ENCODE measurements around the gene PLEKHA7. TPM values are rescaled to one million over a fixed set of nuclear protein-coding genes. Genes with fewer than 3 reads are reported as not detected.

The PLEKHA7 gene
- total RNA-seq, 4 donors from 2014 or later = 23.6 to 47.5 (median 32.7) TPM

DNA sequence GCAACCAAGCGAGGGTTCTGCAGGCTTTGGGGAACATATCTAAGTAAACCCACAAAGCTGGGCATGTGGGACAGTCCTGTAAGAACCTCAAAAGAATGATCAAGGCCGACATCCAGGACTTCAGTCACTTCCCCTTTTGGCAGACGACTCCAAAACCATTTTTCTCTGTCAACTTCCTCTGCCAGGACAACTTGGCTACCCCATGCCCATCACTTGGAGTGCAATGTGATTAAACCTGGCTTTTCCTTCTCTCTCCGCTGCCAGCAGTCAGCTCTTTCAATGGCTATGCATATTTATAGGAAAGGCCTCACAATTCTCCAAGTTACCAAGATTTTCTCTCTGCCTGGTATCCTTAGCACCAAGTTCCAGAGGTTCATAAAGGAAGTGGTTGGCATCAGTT is 196.9 kb downstream of the PLEKHA7 start:
- DNase-seq (ENCODE audit: low spot score in 2 of 2) = no peak
- H3K27ac ChIP-seq = no peak overlapping the region
- TF ChIP-seq EP300 (IDR thresholded peaks at IDR 0.05) (no peak), POLR2AphosphoS5 (IDR thresholded peaks at IDR 0.05) (no peak), POLR2A (IDR thresholded peaks at IDR 0.05) (no peak)
- TF ChIP-seq, protein P1, sequence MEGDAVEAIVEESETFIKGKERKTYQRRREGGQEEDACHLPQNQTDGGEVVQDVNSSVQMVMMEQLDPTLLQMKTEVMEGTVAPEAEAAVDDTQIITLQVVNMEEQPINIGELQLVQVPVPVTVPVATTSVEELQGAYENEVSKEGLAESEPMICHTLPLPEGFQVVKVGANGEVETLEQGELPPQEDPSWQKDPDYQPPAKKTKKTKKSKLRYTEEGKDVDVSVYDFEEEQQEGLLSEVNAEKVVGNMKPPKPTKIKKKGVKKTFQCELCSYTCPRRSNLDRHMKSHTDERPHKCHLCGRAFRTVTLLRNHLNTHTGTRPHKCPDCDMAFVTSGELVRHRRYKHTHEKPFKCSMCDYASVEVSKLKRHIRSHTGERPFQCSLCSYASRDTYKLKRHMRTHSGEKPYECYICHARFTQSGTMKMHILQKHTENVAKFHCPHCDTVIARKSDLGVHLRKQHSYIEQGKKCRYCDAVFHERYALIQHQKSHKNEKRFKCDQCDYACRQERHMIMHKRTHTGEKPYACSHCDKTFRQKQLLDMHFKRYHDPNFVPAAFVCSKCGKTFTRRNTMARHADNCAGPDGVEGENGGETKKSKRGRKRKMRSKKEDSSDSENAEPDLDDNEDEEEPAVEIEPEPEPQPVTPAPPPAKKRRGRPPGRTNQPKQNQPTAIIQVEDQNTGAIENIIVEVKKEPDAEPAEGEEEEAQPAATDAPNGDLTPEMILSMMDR (IDR thresholded peaks at IDR 0.05) = no peak
- peaks cover 7% of the 10 kb centered on the region for H3K36me3 ChIP-seq
- WGBS = 49% methylated on average over 4 of the region's 4 CpGs
- no peaks in the 10 kb centered on the region for H3K9me3 ChIP-seq
- H3K27me3 ChIP-seq = no peaks in the 10 kb centered on the region
- peaks cover 40% of the 10 kb centered on the region for H3K4me1 ChIP-seq
- H3K4me3 ChIP-seq = no peak overlapping the region

DNA sequence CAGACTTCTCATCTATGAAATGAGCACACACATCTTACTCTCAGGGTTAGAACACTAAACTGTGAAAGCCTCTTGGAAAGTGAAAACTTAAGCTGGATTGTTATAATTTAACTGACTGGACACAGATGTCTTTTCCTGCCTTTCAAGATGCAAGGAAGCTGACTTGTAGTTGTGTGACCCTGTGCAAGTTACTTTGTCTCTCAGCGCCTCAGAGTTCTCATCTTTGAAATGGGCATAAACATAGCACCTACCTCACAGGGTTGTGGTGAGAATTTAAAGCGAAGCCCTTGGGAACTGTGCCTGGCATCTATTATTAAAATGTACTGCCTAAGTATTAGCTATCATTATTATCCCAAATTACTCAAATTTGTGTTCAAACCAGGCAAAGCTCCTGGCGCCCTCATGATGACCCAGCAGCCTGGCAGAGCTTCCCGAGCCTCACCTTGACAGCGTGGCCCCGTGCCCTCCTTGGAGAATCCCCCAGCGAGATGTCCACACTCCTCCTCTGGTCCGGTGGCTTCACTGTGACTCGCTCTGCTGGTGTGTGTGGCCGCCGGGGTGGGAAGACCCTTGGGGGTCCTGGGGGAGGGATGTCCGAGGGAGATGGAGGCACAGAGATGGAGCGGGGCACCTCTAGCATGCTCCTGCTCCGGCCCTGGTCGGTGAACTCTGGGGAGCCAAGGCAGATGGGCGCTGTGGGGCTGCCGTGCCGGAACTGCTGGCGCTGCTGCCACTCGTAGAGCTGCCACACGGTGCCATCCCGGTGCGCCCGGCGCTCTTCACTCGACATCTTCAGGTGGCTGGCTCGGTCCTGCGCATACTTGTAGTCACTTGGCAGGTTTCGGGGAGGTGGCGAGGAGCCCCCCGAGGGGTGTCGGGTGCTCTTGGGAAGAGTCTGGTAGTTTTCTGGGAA is 197.6 kb downstream of the PLEKHA7 start:
- Histone ChIP-seq H3K9me3 (no peaks in the 10 kb centered on the region), H3K27ac (no peak overlapping the region), H3K4me1 (peaks cover 47% of the 10 kb centered on the region), H3K36me3 (peaks cover 7% of the 10 kb centered on the region), H3K27me3 (no peaks in the 10 kb centered on the region), H3K4me3 (no peak overlapping the region)
- 90% methylated on average over 11 of the region's 32 CpGs for WGBS
- DNase-seq (ENCODE audit: low spot score in 2 of 2) = no peak
- TF ChIP-seq EP300 (IDR thresholded peaks at IDR 0.05) (no peak), POLR2AphosphoS5 (IDR thresholded peaks at IDR 0.05) (no peak), POLR2A (IDR thresholded peaks at IDR 0.05) (no peak)
- TF ChIP-seq, protein P1 (IDR thresholded peaks at IDR 0.05) = no peak

DNA sequence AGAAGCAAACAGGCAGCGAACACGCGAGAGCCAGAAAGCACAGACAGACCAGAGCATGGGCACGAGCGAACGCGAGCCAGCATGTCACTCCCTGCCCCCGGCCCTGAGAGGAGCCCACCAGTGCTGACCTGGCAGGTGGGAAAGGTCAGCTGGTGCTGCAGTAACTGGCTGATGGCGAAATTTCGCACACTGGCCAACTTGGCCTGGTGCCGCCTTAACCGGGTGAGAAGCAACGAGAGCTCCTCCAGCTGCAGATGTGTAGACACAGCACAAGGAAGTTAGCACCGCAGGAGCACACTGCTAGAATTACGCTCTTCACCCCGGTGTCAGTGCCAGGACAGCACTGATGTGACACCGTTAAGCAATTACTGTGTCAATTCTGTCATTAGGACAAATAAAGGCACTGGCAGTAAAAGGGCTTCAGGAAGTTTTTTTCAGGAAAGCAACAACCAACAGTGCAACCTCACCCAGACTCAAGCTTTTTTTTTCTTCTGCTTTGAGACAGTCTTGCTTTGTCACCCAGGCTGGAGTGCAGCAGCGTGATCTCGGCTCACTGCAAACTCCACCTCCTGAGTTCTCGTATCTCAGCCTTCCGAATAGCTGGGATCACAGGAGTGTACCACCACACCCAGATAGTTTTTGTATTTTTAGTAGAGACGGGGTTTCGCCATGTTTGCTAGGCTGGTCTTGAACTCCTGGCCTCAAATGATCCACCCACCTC is 199.0 kb downstream of the PLEKHA7 start:
- no peaks in the 10 kb centered on the region for H3K9me3 ChIP-seq
- H3K4me1 ChIP-seq = peaks cover 50% of the 10 kb centered on the region
- WGBS = 53% methylated on average over 18 of the region's 23 CpGs
- peaks cover 7% of the 10 kb centered on the region for H3K36me3 ChIP-seq
- H3K27me3 ChIP-seq = no peaks in the 10 kb centered on the region
- H3K27ac ChIP-seq = peak overlapping the region; percentile 62
- no peak overlapping the region for H3K4me3 ChIP-seq
- peak; percentile 82 to 83 for DNase-seq (ENCODE audit: low spot score in 2 of 2)
- TF ChIP-seq POLR2AphosphoS5 (IDR thresholded peaks at IDR 0.05) = peak in 1 of 3 donors; percentile 33
- TF ChIP-seq, protein P1 (IDR thresholded peaks at IDR 0.05) = peak in 1 of 2 donors; percentile 9
- TF ChIP-seq EP300 (IDR thresholded peaks at IDR 0.05) = no peak

DNA sequence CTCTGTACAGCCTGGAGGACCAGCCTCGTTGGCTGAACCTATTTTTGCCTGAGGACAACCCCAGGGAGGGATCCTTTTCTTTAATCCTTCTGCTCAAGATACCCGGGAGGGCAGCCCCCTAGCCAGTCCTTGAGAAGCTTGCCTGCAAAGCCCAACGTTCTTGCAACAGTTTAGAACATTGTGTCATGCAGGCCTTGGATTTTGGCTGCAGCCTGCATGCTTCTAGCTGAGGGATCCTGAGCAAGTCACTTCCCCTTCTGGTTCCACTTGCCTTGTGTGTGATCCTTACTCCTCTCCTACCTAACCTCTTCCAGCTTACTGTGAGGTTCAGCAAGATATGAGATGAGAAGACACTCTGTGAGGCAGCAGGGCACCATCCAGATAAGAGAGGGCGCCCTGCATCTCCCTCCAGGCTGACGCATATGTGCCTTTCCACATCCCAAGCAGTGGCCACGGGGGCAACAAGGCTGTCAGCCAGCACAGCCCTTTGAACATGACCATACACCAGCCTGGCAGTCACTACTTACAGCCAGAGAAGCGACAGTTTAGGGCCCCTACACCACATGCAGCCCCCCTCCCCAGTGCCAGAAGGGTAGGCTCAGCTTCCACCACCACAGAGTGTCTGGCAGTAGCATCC is 199.7 kb downstream of the PLEKHA7 start:
- TF ChIP-seq EP300 (IDR thresholded peaks at IDR 0.05) (no peak), POLR2AphosphoS5 (IDR thresholded peaks at IDR 0.05) (no peak), POLR2A (IDR thresholded peaks at IDR 0.05) (no peak)
- TF ChIP-seq, protein P1 (IDR thresholded peaks at IDR 0.05) = no peak
- no peak overlapping the region for H3K4me3 ChIP-seq
- 69% methylated on average over 3 of the region's 7 CpGs for WGBS
- peaks cover 7% of the 10 kb centered on the region for H3K36me3 ChIP-seq
- no peaks in the 10 kb centered on the region for H3K27me3 ChIP-seq
- H3K9me3 ChIP-seq = no peaks in the 10 kb centered on the region
- H3K27ac ChIP-seq = peak overlapping the region; percentile 62
- peaks cover 53% of the 10 kb centered on the region for H3K4me1 ChIP-seq
- peak in 1 of 2 donors; percentile 58 for DNase-seq (ENCODE audit: low spot score in 2 of 2)

Data from suprapubic skin (tissue), 4 donors.